HL-60 (cell line): Measurements from ENCODE around the gene FHIT.

Source experiments
- GABPA ChIP-seq: IDR thresholded peaks from 2 replicates; pipeline ENCODE4 v1.6.1; 2012; ENCODE audit warnings: low read depth
- TF ChIP-seq, protein P1 (sequence below): IDR thresholded peaks from one replicate; pipeline ENCODE4 v1.5.1; 2011; ENCODE audit warnings: low read length, control low read depth, inconsistent platforms; ENCODE audit not compliant: insufficient read depth
- TF ChIP-seq, protein P2 (sequence below): IDR thresholded peaks from 2 replicates; pipeline ENCODE4 v1.6.1; 2012; ENCODE audit warnings: low read depth; ENCODE audit not compliant: insufficient replicate concordance

DNA sequence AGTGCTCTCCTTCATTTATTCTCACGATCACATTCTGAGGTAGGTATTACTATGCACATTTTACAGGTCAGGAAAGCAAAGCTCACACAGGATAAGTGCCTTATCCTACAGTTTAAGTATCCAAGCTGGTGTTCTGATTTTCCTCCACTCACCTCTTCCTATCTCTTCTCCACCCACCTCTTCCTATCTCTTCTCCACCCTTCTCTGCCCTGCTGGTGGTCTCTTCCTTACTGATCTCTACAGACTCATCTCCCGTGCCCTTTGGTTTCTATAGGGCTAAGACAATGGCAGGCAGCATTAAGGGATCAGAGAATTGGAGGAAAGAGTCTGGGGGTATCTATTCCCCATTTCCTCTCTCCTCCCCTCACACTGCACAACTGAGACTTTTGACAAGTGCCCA, 319.1 kb downstream of the FHIT start:
- TF ChIP-seq, protein P1, sequence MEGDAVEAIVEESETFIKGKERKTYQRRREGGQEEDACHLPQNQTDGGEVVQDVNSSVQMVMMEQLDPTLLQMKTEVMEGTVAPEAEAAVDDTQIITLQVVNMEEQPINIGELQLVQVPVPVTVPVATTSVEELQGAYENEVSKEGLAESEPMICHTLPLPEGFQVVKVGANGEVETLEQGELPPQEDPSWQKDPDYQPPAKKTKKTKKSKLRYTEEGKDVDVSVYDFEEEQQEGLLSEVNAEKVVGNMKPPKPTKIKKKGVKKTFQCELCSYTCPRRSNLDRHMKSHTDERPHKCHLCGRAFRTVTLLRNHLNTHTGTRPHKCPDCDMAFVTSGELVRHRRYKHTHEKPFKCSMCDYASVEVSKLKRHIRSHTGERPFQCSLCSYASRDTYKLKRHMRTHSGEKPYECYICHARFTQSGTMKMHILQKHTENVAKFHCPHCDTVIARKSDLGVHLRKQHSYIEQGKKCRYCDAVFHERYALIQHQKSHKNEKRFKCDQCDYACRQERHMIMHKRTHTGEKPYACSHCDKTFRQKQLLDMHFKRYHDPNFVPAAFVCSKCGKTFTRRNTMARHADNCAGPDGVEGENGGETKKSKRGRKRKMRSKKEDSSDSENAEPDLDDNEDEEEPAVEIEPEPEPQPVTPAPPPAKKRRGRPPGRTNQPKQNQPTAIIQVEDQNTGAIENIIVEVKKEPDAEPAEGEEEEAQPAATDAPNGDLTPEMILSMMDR, result no peak
- no peak for TF ChIP-seq GABPA
- TF ChIP-seq, protein P2, sequence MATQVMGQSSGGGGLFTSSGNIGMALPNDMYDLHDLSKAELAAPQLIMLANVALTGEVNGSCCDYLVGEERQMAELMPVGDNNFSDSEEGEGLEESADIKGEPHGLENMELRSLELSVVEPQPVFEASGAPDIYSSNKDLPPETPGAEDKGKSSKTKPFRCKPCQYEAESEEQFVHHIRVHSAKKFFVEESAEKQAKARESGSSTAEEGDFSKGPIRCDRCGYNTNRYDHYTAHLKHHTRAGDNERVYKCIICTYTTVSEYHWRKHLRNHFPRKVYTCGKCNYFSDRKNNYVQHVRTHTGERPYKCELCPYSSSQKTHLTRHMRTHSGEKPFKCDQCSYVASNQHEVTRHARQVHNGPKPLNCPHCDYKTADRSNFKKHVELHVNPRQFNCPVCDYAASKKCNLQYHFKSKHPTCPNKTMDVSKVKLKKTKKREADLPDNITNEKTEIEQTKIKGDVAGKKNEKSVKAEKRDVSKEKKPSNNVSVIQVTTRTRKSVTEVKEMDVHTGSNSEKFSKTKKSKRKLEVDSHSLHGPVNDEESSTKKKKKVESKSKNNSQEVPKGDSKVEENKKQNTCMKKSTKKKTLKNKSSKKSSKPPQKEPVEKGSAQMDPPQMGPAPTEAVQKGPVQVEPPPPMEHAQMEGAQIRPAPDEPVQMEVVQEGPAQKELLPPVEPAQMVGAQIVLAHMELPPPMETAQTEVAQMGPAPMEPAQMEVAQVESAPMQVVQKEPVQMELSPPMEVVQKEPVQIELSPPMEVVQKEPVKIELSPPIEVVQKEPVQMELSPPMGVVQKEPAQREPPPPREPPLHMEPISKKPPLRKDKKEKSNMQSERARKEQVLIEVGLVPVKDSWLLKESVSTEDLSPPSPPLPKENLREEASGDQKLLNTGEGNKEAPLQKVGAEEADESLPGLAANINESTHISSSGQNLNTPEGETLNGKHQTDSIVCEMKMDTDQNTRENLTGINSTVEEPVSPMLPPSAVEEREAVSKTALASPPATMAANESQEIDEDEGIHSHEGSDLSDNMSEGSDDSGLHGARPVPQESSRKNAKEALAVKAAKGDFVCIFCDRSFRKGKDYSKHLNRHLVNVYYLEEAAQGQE, result no peak
